Glutamatergic neuron (in vitro differentiated cells): Measurements from ENCODE around the gene ADRA2B. TPM values are rescaled to one million over a fixed set of nuclear protein-coding genes. Genes with fewer than 3 reads are reported as not detected.

Experiments used
- DNase-seq: peaks from one replicate; pipeline ENCODE4 v3.0.0; 2022
- H3K27ac Mint-ChIP-seq: one replicate; pipeline ENCODE4 v1.8.0; 2020; ENCODE audit warnings: mild to moderate bottlenecking, mixed read lengths, inconsistent platforms; ENCODE audit not compliant: unreplicated experiment
- H3K27me3 Mint-ChIP-seq: one replicate; pipeline ENCODE4 v1.8.0; 2020; ENCODE audit warnings: mild to moderate bottlenecking, moderate library complexity, mixed read lengths, inconsistent platforms; ENCODE audit not compliant: unreplicated experiment
- H3K36me3 Mint-ChIP-seq: one replicate; pipeline ENCODE4 v1.8.0; 2020; ENCODE audit warnings: mild to moderate bottlenecking, mixed read lengths, inconsistent platforms; ENCODE audit not compliant: unreplicated experiment
- H3K4me1 Mint-ChIP-seq: one replicate; pipeline ENCODE4 v1.8.0; 2020; ENCODE audit warnings: mild to moderate bottlenecking, low read depth, mixed read lengths, inconsistent platforms; ENCODE audit not compliant: unreplicated experiment
- H3K4me3 Mint-ChIP-seq: one replicate; pipeline ENCODE4 v1.8.0; 2020; ENCODE audit warnings: mild to moderate bottlenecking, mixed read lengths, inconsistent platforms; ENCODE audit not compliant: unreplicated experiment
- H3K9me3 Mint-ChIP-seq: one replicate; pipeline ENCODE4 v1.8.0; 2020; ENCODE audit warnings: mild to moderate bottlenecking, moderate library complexity, mixed read lengths, inconsistent platforms; ENCODE audit not compliant: unreplicated experiment
- total RNA-seq: library from RNA; stranded (reverse); fragmentation: NEBNext Ultra II Directional; extraction: Animal tissue kit (Norgen Biotek cat#: 25700); gene quantifications from one replicate; pipeline ENCODE4 v1.2.1, GENCODE V29; 2021; ENCODE audit not compliant: unreplicated experiment
- TF ChIP-seq, protein P1 (sequence below): fragments of 200-600 bp; sonication (generic); IDR thresholded peaks from one replicate; pipeline ENCODE4 v1.5.0; 2021; ENCODE audit not compliant: partially characterized antibody, unreplicated experiment

The ADRA2B gene
- total RNA-seq, 1 donor from 2014 or later, result 0.91 TPM

DNA sequence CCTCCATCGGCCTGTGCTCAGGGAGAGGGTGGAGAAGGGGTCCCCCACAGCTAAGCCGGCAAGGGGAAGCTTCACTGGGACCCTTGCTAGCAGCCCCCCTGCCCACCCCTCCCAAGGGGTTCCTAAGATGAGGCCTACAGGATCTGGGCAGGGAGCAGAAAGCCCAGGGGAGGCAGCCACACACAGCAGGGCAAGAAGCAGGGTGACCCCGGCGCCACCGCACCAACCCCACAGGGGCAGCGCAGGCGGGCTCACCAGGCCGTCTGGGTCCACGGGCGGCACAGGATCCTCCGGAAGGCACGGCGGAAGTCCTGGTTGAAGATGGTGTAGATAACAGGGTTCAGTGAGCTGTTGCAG lies 1.8 kb downstream of the ADRA2B start:
- no peak overlapping the region for H3K27ac Mint-ChIP-seq
- H3K27me3 Mint-ChIP-seq, result peaks cover 12% of the 10 kb centered on the region
- no peak overlapping the region for H3K4me3 Mint-ChIP-seq
- TF ChIP-seq, protein P1, sequence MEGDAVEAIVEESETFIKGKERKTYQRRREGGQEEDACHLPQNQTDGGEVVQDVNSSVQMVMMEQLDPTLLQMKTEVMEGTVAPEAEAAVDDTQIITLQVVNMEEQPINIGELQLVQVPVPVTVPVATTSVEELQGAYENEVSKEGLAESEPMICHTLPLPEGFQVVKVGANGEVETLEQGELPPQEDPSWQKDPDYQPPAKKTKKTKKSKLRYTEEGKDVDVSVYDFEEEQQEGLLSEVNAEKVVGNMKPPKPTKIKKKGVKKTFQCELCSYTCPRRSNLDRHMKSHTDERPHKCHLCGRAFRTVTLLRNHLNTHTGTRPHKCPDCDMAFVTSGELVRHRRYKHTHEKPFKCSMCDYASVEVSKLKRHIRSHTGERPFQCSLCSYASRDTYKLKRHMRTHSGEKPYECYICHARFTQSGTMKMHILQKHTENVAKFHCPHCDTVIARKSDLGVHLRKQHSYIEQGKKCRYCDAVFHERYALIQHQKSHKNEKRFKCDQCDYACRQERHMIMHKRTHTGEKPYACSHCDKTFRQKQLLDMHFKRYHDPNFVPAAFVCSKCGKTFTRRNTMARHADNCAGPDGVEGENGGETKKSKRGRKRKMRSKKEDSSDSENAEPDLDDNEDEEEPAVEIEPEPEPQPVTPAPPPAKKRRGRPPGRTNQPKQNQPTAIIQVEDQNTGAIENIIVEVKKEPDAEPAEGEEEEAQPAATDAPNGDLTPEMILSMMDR, result no peak
- peaks cover 10% of the 10 kb centered on the region for H3K9me3 Mint-ChIP-seq
- DNase-seq, result no peak
- H3K4me1 Mint-ChIP-seq, result peaks cover 2% of the 10 kb centered on the region
- H3K36me3 Mint-ChIP-seq, result peaks cover 12% of the 10 kb centered on the region

DNA sequence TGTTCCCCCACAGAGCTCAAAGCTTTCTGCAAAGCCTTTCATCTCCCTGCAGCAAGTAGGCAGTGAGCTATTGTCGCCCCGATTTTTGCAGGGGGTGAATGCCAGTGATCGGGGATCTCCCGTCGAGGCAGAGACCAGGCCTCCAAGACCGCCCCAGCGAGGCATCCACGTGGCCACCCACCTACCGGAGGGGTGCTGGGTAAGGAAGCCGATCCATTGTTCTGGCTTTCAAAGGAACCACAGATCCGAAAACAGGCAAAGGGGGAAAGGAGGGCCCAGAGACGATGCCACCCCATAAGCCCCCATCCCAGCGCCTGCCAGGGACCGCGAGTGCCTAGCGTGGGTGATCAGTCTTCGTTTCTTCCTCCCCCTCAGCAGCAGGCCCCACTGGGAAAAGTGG lies 2.4 kb downstream of the ADRA2B start:
- H3K36me3 Mint-ChIP-seq, result peaks cover 10% of the 10 kb centered on the region
- no peak for DNase-seq
- H3K27me3 Mint-ChIP-seq, result peaks cover 12% of the 10 kb centered on the region
- TF ChIP-seq, protein P1, result no peak
- H3K4me3 Mint-ChIP-seq, result no peak overlapping the region
- peaks cover 7% of the 10 kb centered on the region for H3K4me1 Mint-ChIP-seq
- no peak overlapping the region for H3K27ac Mint-ChIP-seq
- H3K9me3 Mint-ChIP-seq, result peaks cover 8% of the 10 kb centered on the region

DNA sequence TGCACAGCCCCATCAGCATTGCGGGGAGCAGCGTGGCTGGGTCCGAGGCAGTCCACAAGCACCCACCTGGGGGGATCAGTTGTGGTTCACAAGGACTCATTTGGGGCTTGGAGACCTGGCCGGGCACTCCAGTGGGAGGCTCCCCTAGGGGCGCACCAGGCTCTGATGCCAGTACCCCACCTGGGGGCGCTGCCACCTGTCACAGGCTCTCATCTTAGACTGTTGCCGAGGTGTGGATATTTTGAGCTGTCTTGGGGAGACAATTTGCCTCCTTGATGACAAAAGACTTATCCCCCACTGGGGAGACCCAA lies 3.0 kb downstream of the ADRA2B start:
- no peak for DNase-seq
- H3K4me1 Mint-ChIP-seq, result peaks cover 9% of the 10 kb centered on the region
- peak overlapping the region; percentile 15 for H3K4me3 Mint-ChIP-seq
- peaks cover 7% of the 10 kb centered on the region for H3K36me3 Mint-ChIP-seq
- no peak overlapping the region for H3K27ac Mint-ChIP-seq
- TF ChIP-seq, protein P1, result no peak
- peaks cover 8% of the 10 kb centered on the region for H3K9me3 Mint-ChIP-seq
- peaks cover 10% of the 10 kb centered on the region for H3K27me3 Mint-ChIP-seq

DNA sequence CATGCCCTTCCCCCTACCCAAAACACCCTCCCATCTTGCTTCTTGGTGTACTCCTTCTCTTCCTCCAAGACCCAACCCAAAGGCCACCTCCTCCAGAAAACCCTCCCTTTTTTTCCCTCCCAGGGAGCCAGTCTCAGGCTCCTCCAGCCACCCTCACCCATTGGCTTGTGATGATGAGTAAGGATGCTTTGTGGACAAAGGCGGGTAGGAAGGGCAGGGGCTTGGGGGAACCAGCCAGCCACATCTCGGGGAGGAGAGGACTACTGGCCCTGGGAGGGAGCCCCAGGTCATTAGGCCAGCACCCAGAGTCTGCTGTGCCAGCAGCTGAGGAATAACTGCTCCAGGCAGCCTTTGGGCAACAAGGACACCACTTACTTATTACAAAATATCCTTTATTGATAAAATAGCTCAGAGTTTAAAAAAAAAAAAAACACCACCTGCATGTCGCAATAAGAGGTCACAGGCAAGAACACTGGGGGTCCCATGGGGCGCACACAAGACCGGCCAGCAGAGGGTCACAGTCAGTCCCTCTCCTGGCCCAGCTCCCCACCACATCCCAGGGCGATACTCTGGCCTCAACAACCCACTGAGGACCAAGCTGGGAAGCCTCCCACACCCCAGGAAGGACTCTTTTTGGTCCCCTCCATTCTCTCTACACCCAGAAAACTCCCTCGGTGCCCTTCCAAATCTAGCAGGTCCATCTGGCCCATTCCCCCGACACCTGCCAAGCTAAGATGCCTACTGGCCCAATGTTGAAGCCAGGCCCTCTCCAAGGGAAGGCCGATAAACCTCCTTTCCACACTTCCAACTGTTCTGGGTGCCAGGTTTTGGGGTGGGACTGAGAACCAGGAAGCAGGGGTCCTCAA lies 3.6 kb downstream of the ADRA2B start:
- peaks cover 7% of the 10 kb centered on the region for H3K36me3 Mint-ChIP-seq
- TF ChIP-seq, protein P1, result no peak
- H3K4me1 Mint-ChIP-seq, result peaks cover 12% of the 10 kb centered on the region
- H3K27ac Mint-ChIP-seq, result no peak overlapping the region
- DNase-seq, result peak; percentile 9
- peaks cover 10% of the 10 kb centered on the region for H3K27me3 Mint-ChIP-seq
- peak overlapping the region; percentile 15 for H3K4me3 Mint-ChIP-seq
- peaks cover 8% of the 10 kb centered on the region for H3K9me3 Mint-ChIP-seq

DNA sequence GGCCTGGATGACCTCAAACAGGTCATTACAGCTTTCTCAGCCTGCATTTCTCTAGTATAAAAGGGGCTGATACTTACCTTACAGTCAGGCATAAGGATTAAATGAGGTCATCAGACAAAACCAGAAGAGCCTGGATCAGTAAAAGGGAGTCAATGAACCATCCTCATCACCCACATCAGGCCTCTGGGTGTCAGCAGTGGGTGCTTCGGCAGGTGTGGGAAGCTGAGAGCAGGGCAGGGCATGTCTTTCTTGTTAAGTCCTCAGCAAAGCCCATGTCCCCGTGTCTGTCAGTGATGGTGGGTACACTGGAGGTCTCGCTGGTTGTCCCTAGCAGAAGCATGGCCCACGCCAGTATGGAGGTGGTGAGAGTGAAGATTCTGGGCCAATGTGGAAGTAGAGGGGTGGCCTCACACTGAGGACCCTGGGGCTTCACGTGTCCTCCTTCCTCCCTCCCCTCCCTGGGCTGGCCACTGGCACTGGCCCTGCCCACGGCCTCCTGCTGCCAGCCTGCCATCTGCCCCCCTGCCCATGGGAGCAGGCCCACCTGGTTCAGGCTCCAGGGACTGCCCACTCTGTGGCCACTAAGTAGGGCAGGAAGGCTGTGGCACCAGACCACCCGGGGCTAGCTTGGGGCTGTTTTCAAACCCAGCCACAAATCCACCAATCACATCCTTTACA lies 4.4 kb downstream of the ADRA2B start:
- Mint-ChIP-seq H3K27me3 (peaks cover 10% of the 10 kb centered on the region), H3K9me3 (peaks cover 8% of the 10 kb centered on the region), H3K27ac (no peak overlapping the region), H3K36me3 (peaks cover 7% of the 10 kb centered on the region), H3K4me3 (no peak overlapping the region), H3K4me1 (peaks cover 9% of the 10 kb centered on the region)
- no peak for DNase-seq
- TF ChIP-seq, protein P1, result no peak
